Endothelial cell of umbilical vein (primary cell): ENCODE data around the gene PPARD. TPM values are rescaled to one million over a fixed set of nuclear protein-coding genes. Genes with fewer than 3 reads are reported as not detected.

ENCODE experiments used
- BruUV-seq: library from RNA; stranded (reverse); fragments of 400-500 nt; replicated peaks from 2 replicates; lab custom pipeline; 2021; lab: Mats Ljungman, UMichigan
- CTCF ChIA-PET: fragments of 300-600, 350-600 bp; sonication (Branson Sonifier 250); formaldehyde crosslinking; loops from one replicate; lab custom pipeline; 2021; ENCODE audit warnings: antibody characterized with exemption, inconsistent platforms; lab: Charles Lee
- POLR2A ChIA-PET: fragments of 300-600, 350-600 bp; sonication (Branson Sonifier 250); formaldehyde crosslinking; loops from one replicate; lab custom pipeline; 2021; ENCODE audit warnings: antibody characterized with exemption, inconsistent platforms; lab: Charles Lee
- DNase-seq: peaks from one replicate; pipeline ENCODE4 v3.0.0-alpha.2; 2011; ENCODE audit warnings: low read depth, low spot score
- FAIRE-seq: peaks from 2 replicates; lab custom pipeline; 2011; peaks lifted over from hg19 to GRCh38; lab: Jason Lieb, UNC
- H2AFZ ChIP-seq: 2 replicates; pipeline ENCODE4 v1.6.0; 2012; ENCODE audit warnings: low read depth, low read length, control low read depth, inconsistent platforms
- H3K27ac ChIP-seq: 2 replicates; pipeline ENCODE4 v1.5.1; 2011; ENCODE audit warnings: low read depth, mild to moderate bottlenecking, control low read depth, low read length, moderate library complexity; ENCODE audit not compliant: insufficient read depth
- H3K27me3 ChIP-seq, 2 experiments: 2 replicates each; pipeline versions ENCODE4 v1.6.0 to v1.6.1; 2011; ENCODE audit warnings: low read length in 2 of 2, mixed read lengths in 1 of 2; ENCODE audit not compliant: control insufficient read depth in 2 of 2, insufficient read depth in 2 of 2
- H3K36me3 ChIP-seq, 2 experiments: 2 replicates in 1 of 2; 3 replicates in 1 of 2; pipeline ENCODE4 v1.5.1; 2011; ENCODE audit warnings: low read length in 2 of 2, mild to moderate bottlenecking in 1 of 2, moderate library complexity in 1 of 2; ENCODE audit not compliant: control insufficient read depth in 2 of 2, insufficient read depth in 2 of 2; ENCODE audit errors: extremely low read depth in 1 of 2
- H3K4me1 ChIP-seq: 3 replicates; pipeline ENCODE4 v1.5.1; 2011; ENCODE audit warnings: mild to moderate bottlenecking, low read length; ENCODE audit not compliant: control insufficient read depth, insufficient read depth; ENCODE audit errors: extremely low read depth
- H3K4me2 ChIP-seq: 2 replicates; pipeline ENCODE4 v1.6.1; 2011; ENCODE audit warnings: low read length, control low read depth, mixed read lengths; ENCODE audit not compliant: insufficient read depth
- H3K4me3 ChIP-seq, 3 experiments: fragments of 200-600 bp in 1 of 3; sonication (generic), shearing (Covaris generic) in 1 of 3; replicated peaks in 1 of 3; 2 replicates each; pipeline ENCODE4 v1.5.1; 2011 to 2016; ENCODE audit warnings: control low read depth in 3 of 3, low read length in 3 of 3, mild to moderate bottlenecking in 2 of 3, inconsistent platforms in 1 of 3, low read depth in 1 of 3, moderate library complexity in 1 of 3; ENCODE audit not compliant: insufficient read depth in 1 of 3
- H3K79me2 ChIP-seq: 2 replicates; pipeline ENCODE4 v1.6.0; 2012; ENCODE audit warnings: low read length, inconsistent platforms; ENCODE audit not compliant: control insufficient read depth, insufficient read depth
- H3K9ac ChIP-seq: replicated peaks from 2 replicates; pipeline ENCODE3; 2011; ENCODE audit warnings: low read length, control low read depth; ENCODE audit not compliant: insufficient read depth; ENCODE audit errors: extremely low read depth
- H3K9me1 ChIP-seq: replicated peaks from 3 replicates; pipeline ENCODE4 v1.6.0; 2011; ENCODE audit warnings: mild to moderate bottlenecking, low read length; ENCODE audit not compliant: control insufficient read depth, insufficient read depth; ENCODE audit errors: extremely low read depth
- H3K9me3 ChIP-seq: replicated peaks from 2 replicates; pipeline ENCODE4 v1.5.1; 2012; ENCODE audit warnings: low read length, inconsistent platforms; ENCODE audit not compliant: control insufficient read depth, insufficient read depth
- H4K20me1 ChIP-seq: replicated peaks from 2 replicates; pipeline ENCODE3; 2011; ENCODE audit warnings: mild to moderate bottlenecking, low read length; ENCODE audit not compliant: control insufficient read depth, insufficient read depth; ENCODE audit errors: extremely low read depth
- POLR2A ChIP-seq: IDR thresholded peaks from 2 replicates; pipeline ENCODE4 v1.6.1; 2012; ENCODE audit warnings: low read depth, mild to moderate bottlenecking, control low read depth, low read length
- POLR2AphosphoS5 ChIP-seq: IDR thresholded peaks from 2 replicates; pipeline ENCODE4 v1.6.1; 2012; ENCODE audit warnings: low read depth, mild to moderate bottlenecking, control low read depth, low read length, moderate library complexity; ENCODE audit not compliant: insufficient read depth
- dilution Hi-C: fragments of 300-500 bp; cut with MboI; formaldehyde crosslinking; loops from one replicate; pipeline ENCODE4 v1.15.0; 2019; ENCODE audit warnings: low sequenced_read_pairs; ENCODE audit not compliant: extremely low pct_ligation_motif_present
- intact Hi-C: fragments of 100-400 bp; cut with micrococcal nuclease; formaldehyde crosslinking; loops from one replicate; pipeline ENCODE4 v1.10.0; 2022
- polyA plus RNA-seq, 4 experiments: library from polyadenylated mRNA; depleted of rRNA in 3 of 4; stranded (reverse) in 3 of 4; unstranded in 1 of 4; fragments of >200 nt; gene quantifications; 2 replicates each; pipeline versions ENCODE4 v1.2.1 to v1.2.3, GENCODE V29; 2011 to 2012; ENCODE audit warnings: missing spikeins in 1 of 4
- total RNA-seq: library from RNA; stranded (reverse); gene quantifications from 2 replicates; pipeline ENCODE4 v1.2.3, GENCODE V29; 2021
- TF ChIP-seq, protein P1 (sequence below), 2 donors: IDR thresholded peaks; 1 replicate in 1 of 2; 2 replicates in 1 of 2; pipeline ENCODE4 v1.5.1; 2011; ENCODE audit warnings: low read length in 2 of 2, mild to moderate bottlenecking in 2 of 2, moderate library complexity in 2 of 2, control low read depth in 1 of 2, inconsistent platforms in 1 of 2, low read depth in 1 of 2; ENCODE audit not compliant: insufficient read depth in 1 of 2; ENCODE audit errors: extremely low read depth in 1 of 2

Gene PPARD
- total and polyA plus RNA-seq, 2 donors (not counting 3 experiments of a cell fraction or from before 2014, with no cell fraction given): 23.4 to 29.2 TPM

DNA sequence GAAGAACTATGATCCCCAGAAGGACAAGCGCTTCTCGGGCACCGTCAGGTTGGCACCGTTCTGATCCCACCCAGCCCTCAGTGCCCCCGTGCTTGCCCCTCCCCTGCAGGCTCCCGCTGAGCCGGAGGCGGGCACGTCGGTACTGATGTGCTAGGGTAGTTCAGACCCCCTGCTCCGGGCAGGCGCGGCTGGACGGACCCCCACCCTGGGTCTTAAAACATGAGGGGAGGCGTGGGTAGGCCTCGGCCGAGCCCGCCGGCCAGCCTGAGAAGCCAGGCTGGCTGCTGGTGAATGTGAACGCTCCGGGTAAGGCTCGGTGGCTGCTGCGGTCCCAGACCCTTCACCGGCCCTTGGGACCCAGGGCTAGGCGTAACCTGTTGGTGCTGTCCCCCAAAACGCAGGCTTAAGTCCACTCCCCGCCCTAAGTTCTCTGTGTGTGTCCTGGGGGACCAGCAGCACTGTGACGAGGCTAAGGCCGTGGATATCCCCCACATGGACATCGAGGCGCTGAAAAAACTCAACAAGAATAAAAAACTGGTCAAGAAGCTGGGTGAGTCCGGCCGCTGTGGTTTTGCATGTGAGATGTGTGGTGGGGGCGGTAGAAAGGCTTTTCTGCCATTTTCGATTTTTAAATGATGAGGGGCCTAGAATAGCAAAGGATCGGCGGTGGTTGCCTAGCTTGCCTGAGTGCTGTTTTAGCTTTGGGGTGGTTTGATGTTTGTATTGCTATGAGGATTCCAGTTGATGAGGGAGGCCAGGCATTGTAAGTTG is 126.8 kb downstream of the PPARD start:
- no peak for FAIRE-seq

More for the DNA sequence above, 126.8 kb downstream of the PPARD start:
- dilution Hi-C loops (no loop called here), intact Hi-C loops (loop anchor here (1.0 to 2.0 kb wide), 4 partner anchors 17 to 172 kb away; partner anchors contain the start of genes DEF6, FANCE and PPARD)
- peaks cover 10 to 13% of the 10 kb centered on the region in 2 experiments for H3K36me3 ChIP-seq
- H3K4me2 ChIP-seq: peak overlapping the region; percentile 96
- ChIA-PET CTCF (interaction anchor here (0.8 to 2.8 kb wide), 4 partner anchors 12 to 176 kb away, joined by 3 to 26 read pairs (median 8); partner anchors contain the start of genes FANCE and PPARD), POLR2A (interaction anchor here (1.3 kb wide), 1 partner anchor 127 kb away, joined by 3 read pairs; the partner anchor contains the start of gene PPARD)
- BruUV-seq: no TSS peak
- TF ChIP-seq, protein P1, sequence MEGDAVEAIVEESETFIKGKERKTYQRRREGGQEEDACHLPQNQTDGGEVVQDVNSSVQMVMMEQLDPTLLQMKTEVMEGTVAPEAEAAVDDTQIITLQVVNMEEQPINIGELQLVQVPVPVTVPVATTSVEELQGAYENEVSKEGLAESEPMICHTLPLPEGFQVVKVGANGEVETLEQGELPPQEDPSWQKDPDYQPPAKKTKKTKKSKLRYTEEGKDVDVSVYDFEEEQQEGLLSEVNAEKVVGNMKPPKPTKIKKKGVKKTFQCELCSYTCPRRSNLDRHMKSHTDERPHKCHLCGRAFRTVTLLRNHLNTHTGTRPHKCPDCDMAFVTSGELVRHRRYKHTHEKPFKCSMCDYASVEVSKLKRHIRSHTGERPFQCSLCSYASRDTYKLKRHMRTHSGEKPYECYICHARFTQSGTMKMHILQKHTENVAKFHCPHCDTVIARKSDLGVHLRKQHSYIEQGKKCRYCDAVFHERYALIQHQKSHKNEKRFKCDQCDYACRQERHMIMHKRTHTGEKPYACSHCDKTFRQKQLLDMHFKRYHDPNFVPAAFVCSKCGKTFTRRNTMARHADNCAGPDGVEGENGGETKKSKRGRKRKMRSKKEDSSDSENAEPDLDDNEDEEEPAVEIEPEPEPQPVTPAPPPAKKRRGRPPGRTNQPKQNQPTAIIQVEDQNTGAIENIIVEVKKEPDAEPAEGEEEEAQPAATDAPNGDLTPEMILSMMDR (IDR thresholded peaks at IDR 0.05; ENCODE audit: extremely low read depth in 1 of 2, insufficient read depth in 1 of 2, low read depth in 1 of 2, low read length in 2 of 2): no peak
- TF ChIP-seq POLR2A (no peak), POLR2AphosphoS5 (no peak)
- no peaks in the 10 kb centered on the region for H3K27me3 ChIP-seq
- peaks cover 33% of the 10 kb centered on the region for H3K79me2 ChIP-seq
- no peak for DNase-seq
- H2AFZ ChIP-seq: no peak overlapping the region
- H3K9me3 ChIP-seq: no peaks in the 10 kb centered on the region
- H3K27ac ChIP-seq: peak overlapping the region; percentile 76
- no peaks in the 10 kb centered on the region for H3K9me1 ChIP-seq
- H3K9ac ChIP-seq: peak overlapping the region; percentile 94
- peak overlapping the region; percentile 69 to 95 (median 92) for H3K4me3 ChIP-seq
- peaks cover 12% of the 10 kb centered on the region for H4K20me1 ChIP-seq
- peaks cover 26% of the 10 kb centered on the region for H3K4me1 ChIP-seq
